ENCODE data around the gene SH3BGR.

Gene SH3BGR

GRCh38 chr21:39555911-39556590, 104.3 kb downstream of the SH3BGR start:
- peak; percentile 91 for DNase-seq

- DNase-seq, result no peak
Observed at GRCh38 chr21:39559511-39559910, 107.7 kb downstream of the SH3BGR start.

- DNase-seq, result no peak
Observed at GRCh38 chr21:39561140-39561539, 109.4 kb downstream of the SH3BGR start.

GRCh38 chr21:39562791-39563770, 111.3 kb downstream of the SH3BGR start:
- DNase-seq, result peak; percentile 83

DNA sequence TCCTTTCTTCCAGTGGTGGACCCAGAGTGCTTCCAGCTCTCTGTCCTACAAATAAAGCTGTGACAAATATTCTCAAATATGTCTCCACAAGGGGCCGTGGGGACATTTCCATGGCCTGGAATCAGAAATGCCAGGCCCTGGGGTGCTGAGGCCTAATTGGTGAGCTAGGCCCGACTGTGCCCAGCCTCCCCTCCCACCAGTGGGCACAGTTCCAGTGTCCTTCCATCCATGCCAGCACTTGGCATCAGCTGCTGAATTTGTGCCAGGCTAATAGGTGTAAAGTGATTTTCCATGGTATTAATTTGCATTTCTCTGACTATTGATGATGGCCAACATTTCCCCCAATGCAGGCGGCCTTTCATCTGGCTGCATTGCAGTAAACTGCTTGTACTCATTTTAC, 112.4 kb downstream of the SH3BGR start:
- peak; percentile 92 for DNase-seq
